Measurements from ENCODE around the gene POLDIP2.
A peak's percentile ranks its signal among the peaks of the same experiment; 100 is the strongest.

Gene POLDIP2

GRCh38 chr17:28357061-28357900 lies at the start of gene POLDIP2:
TSS of gene POLDIP2 (minus strand) at chr17:28357527. CDS start at chr17:28357448, 79 bp downstream.
- Histone ChIP-seq H3K9me3 (ENCODE audit: control insufficient read depth, insufficient read depth, low read depth, low read length) (no peaks in the 10 kb centered on the region), H3K27me3 (ENCODE audit: control insufficient read depth, insufficient read depth, low read length) (no peaks in the 10 kb centered on the region), H3K4me3 (ENCODE audit: low read depth, low read length) (peak within 1 kb of the TSS; percentile 95), H3K27ac (ENCODE audit: low read depth, low read length) (peak within 1 kb of the TSS; percentile 86), H3K9ac (ENCODE audit: low read length) (peak within 1 kb of the TSS; percentile 96), H3K36me3 (ENCODE audit: control insufficient read depth, insufficient read depth, low read length) (peaks cover 58% of the 10 kb centered on the region), H3K4me1 (ENCODE audit: control insufficient read depth, insufficient read depth, low read length) (peaks cover 10% of the 10 kb centered on the region)

GRCh38 chr17:28406473-28406814 lies 49.1 kb upstream of the POLDIP2 start:
- Histone ChIP-seq H3K27ac (ENCODE audit: low read depth, low read length) (no peak overlapping the region), H3K9me3 (ENCODE audit: control insufficient read depth, insufficient read depth, low read depth, low read length) (no peaks in the 10 kb centered on the region), H3K4me1 (ENCODE audit: control insufficient read depth, insufficient read depth, low read length) (peaks cover 66% of the 10 kb centered on the region), H3K9ac (ENCODE audit: low read length) (peak overlapping the region; percentile 47), H3K36me3 (ENCODE audit: control insufficient read depth, insufficient read depth, low read length) (no peaks in the 10 kb centered on the region), H3K27me3 (ENCODE audit: control insufficient read depth, insufficient read depth, low read length) (peaks cover 36% of the 10 kb centered on the region), H3K4me3 (ENCODE audit: low read depth, low read length) (peak overlapping the region; percentile 73)

GRCh38 chr17:28405632-28406472 lies 48.5 kb upstream of the POLDIP2 start, which contains the start of gene SLC46A1:
TSS of gene SLC46A1 (minus strand) at chr17:28406212. CDS start at chr17:28406114, 98 bp downstream.
- no peak within 1 kb of the TSS; the same call in 1 of the 2 replicates for H3K27ac ChIP-seq (ENCODE audit: low read depth, low read length)
- H3K4me3 ChIP-seq (ENCODE audit: low read depth, low read length): peak within 1 kb of the TSS; percentile 73
- peaks cover 63% of the 10 kb centered on the region for H3K4me1 ChIP-seq (ENCODE audit: control insufficient read depth, insufficient read depth, low read length)
- H3K9me3 ChIP-seq (ENCODE audit: control insufficient read depth, insufficient read depth, low read depth, low read length): no peaks in the 10 kb centered on the region
- H3K36me3 ChIP-seq (ENCODE audit: control insufficient read depth, insufficient read depth, low read length): no peaks in the 10 kb centered on the region
- H3K9ac ChIP-seq (ENCODE audit: low read length): peak within 1 kb of the TSS; percentile 67
- peaks cover 38% of the 10 kb centered on the region for H3K27me3 ChIP-seq (ENCODE audit: control insufficient read depth, insufficient read depth, low read length)

- Histone ChIP-seq H3K9ac (ENCODE audit: low read length) (peak overlapping the region; percentile 59), H3K4me3 (ENCODE audit: low read depth, low read length) (peak overlapping the region; percentile 73), H3K9me3 (ENCODE audit: control insufficient read depth, insufficient read depth, low read depth, low read length) (no peaks in the 10 kb centered on the region), H3K27me3 (ENCODE audit: control insufficient read depth, insufficient read depth, low read length) (peaks cover 42% of the 10 kb centered on the region), H3K27ac (ENCODE audit: low read depth, low read length) (no peak overlapping the region; the same call in 1 of the 2 replicates), H3K4me1 (ENCODE audit: control insufficient read depth, insufficient read depth, low read length) (peaks cover 63% of the 10 kb centered on the region), H3K36me3 (ENCODE audit: control insufficient read depth, insufficient read depth, low read length) (no peaks in the 10 kb centered on the region; the same call in 1 of the 2 replicates)
These were observed 47.7 kb upstream of the POLDIP2 start for GRCh38 chr17:28404812-28405570.

GRCh38 chr17:28404461-28404811 lies 47.1 kb upstream of the POLDIP2 start:
- Histone ChIP-seq H3K27me3 (ENCODE audit: control insufficient read depth, insufficient read depth, low read length) (peaks cover 43% of the 10 kb centered on the region), H3K9ac (ENCODE audit: low read length) (no peak overlapping the region), H3K9me3 (ENCODE audit: control insufficient read depth, insufficient read depth, low read depth, low read length) (no peaks in the 10 kb centered on the region), H3K4me1 (ENCODE audit: control insufficient read depth, insufficient read depth, low read length) (peaks cover 62% of the 10 kb centered on the region), H3K36me3 (ENCODE audit: control insufficient read depth, insufficient read depth, low read length) (peaks cover 1% of the 10 kb centered on the region; the same call in 1 of the 2 replicates), H3K27ac (ENCODE audit: low read depth, low read length) (no peak overlapping the region), H3K4me3 (ENCODE audit: low read depth, low read length) (no peak overlapping the region; the same call in 1 of the 2 replicates)

GRCh38 chr17:28404007-28404406 lies 46.7 kb upstream of the POLDIP2 start:
- no peak overlapping the region for H3K9ac ChIP-seq (ENCODE audit: low read length)
- peaks cover 47% of the 10 kb centered on the region for H3K27me3 ChIP-seq (ENCODE audit: control insufficient read depth, insufficient read depth, low read length)
- H3K9me3 ChIP-seq (ENCODE audit: control insufficient read depth, insufficient read depth, low read depth, low read length): no peaks in the 10 kb centered on the region
- H3K4me3 ChIP-seq (ENCODE audit: low read depth, low read length): no peak overlapping the region
- H3K27ac ChIP-seq (ENCODE audit: low read depth, low read length): no peak overlapping the region
- peaks cover 60% of the 10 kb centered on the region for H3K4me1 ChIP-seq (ENCODE audit: control insufficient read depth, insufficient read depth, low read length)
- peaks cover 6% of the 10 kb centered on the region; the same call in 1 of the 2 replicates for H3K36me3 ChIP-seq (ENCODE audit: control insufficient read depth, insufficient read depth, low read length)

- Histone ChIP-seq H3K9ac (ENCODE audit: low read length) (peak overlapping the region; percentile 2), H3K4me1 (ENCODE audit: control insufficient read depth, insufficient read depth, low read length) (peaks cover 51% of the 10 kb centered on the region)
These were observed 45.5 kb upstream of the POLDIP2 start for GRCh38 chr17:28402844-28403243.

GRCh38 chr17:28402224-28402630 lies 44.9 kb upstream of the POLDIP2 start:
- Histone ChIP-seq H3K27ac (ENCODE audit: low read depth, low read length) (no peak overlapping the region), H3K27me3 (ENCODE audit: control insufficient read depth, insufficient read depth, low read length) (peaks cover 48% of the 10 kb centered on the region), H3K4me3 (ENCODE audit: low read depth, low read length) (peak overlapping the region; percentile 20), H3K9me3 (ENCODE audit: control insufficient read depth, insufficient read depth, low read depth, low read length) (no peaks in the 10 kb centered on the region), H3K4me1 (ENCODE audit: control insufficient read depth, insufficient read depth, low read length) (peaks cover 45% of the 10 kb centered on the region), H3K36me3 (ENCODE audit: control insufficient read depth, insufficient read depth, low read length) (peaks cover 8% of the 10 kb centered on the region; the same call in 1 of the 2 replicates), H3K9ac (ENCODE audit: low read length) (no peak overlapping the region)

More at GRCh38 chr17:28402844-28403243, 45.5 kb upstream of the POLDIP2 start:
- Histone ChIP-seq H3K27me3 (ENCODE audit: control insufficient read depth, insufficient read depth, low read length) (peaks cover 48% of the 10 kb centered on the region), H3K9me3 (ENCODE audit: control insufficient read depth, insufficient read depth, low read depth, low read length) (no peaks in the 10 kb centered on the region), H3K4me3 (ENCODE audit: low read depth, low read length) (peak overlapping the region; percentile 20; the same call in 1 of the 2 replicates), H3K27ac (ENCODE audit: low read depth, low read length) (no peak overlapping the region), H3K36me3 (ENCODE audit: control insufficient read depth, insufficient read depth, low read length) (peaks cover 8% of the 10 kb centered on the region; the same call in 1 of the 2 replicates)

GRCh38 chr17:28399808-28400207 lies 42.5 kb upstream of the POLDIP2 start:
- H3K4me1 ChIP-seq (ENCODE audit: control insufficient read depth, insufficient read depth, low read length): peaks cover 46% of the 10 kb centered on the region
- peaks cover 8% of the 10 kb centered on the region; the same call in 1 of the 2 replicates for H3K36me3 ChIP-seq (ENCODE audit: control insufficient read depth, insufficient read depth, low read length)
- no peak overlapping the region for H3K4me3 ChIP-seq (ENCODE audit: low read depth, low read length)
- no peaks in the 10 kb centered on the region for H3K9me3 ChIP-seq (ENCODE audit: control insufficient read depth, insufficient read depth, low read depth, low read length)
- H3K27ac ChIP-seq (ENCODE audit: low read depth, low read length): no peak overlapping the region
- H3K27me3 ChIP-seq (ENCODE audit: control insufficient read depth, insufficient read depth, low read length): peaks cover 43% of the 10 kb centered on the region
- no peak overlapping the region for H3K9ac ChIP-seq (ENCODE audit: low read length)

- H3K36me3 ChIP-seq (ENCODE audit: control insufficient read depth, insufficient read depth, low read length): peaks cover 8% of the 10 kb centered on the region; the same call in 1 of the 2 replicates
- H3K9me3 ChIP-seq (ENCODE audit: control insufficient read depth, insufficient read depth, low read depth, low read length): no peaks in the 10 kb centered on the region
- H3K4me3 ChIP-seq (ENCODE audit: low read depth, low read length): no peak overlapping the region
- H3K27me3 ChIP-seq (ENCODE audit: control insufficient read depth, insufficient read depth, low read length): peaks cover 30% of the 10 kb centered on the region
- H3K9ac ChIP-seq (ENCODE audit: low read length): no peak overlapping the region
- H3K4me1 ChIP-seq (ENCODE audit: control insufficient read depth, insufficient read depth, low read length): peaks cover 38% of the 10 kb centered on the region
- no peak overlapping the region for H3K27ac ChIP-seq (ENCODE audit: low read depth, low read length)
These were observed 41.1 kb upstream of the POLDIP2 start for GRCh38 chr17:28398280-28398981.
